GM23248 (cell line): ENCODE data around the gene TRAM2. TPM values are rescaled to one million over a fixed set of nuclear protein-coding genes. Genes with fewer than 3 reads are reported as not detected.

Experiments
- DNase-seq: peaks from one replicate; pipeline ENCODE4 v3.0.0-alpha.2; 2015
- H2AFZ ChIP-seq: fragments of 200-600 bp; sonication (generic); 2 replicates; pipeline ENCODE4 v1.6.1; 2016; ENCODE audit warnings: antibody characterized with exemption
- H3F3A ChIP-seq: fragments of 200-600 bp; sonication (generic); 2 replicates; pipeline ENCODE4 v1.6.1; 2016; ENCODE audit warnings: mild to moderate bottlenecking, antibody characterized with exemption, mixed run types; ENCODE audit not compliant: insufficient read depth
- H3K27ac ChIP-seq: fragments of 200-600 bp; sonication (generic); 2 replicates; pipeline ENCODE4 v1.5.1; 2016; ENCODE audit warnings: mild to moderate bottlenecking
- H3K27me3 ChIP-seq: fragments of 200-600 bp; sonication (generic); replicated peaks from 2 replicates; pipeline ENCODE4 v1.6.1; 2016; ENCODE audit warnings: mild to moderate bottlenecking; ENCODE audit not compliant: insufficient read depth
- H3K36me3 ChIP-seq: fragments of 200-600 bp; sonication (generic); 2 replicates; pipeline ENCODE4 v1.6.1; 2016; ENCODE audit warnings: low read depth, mild to moderate bottlenecking
- H3K4me1 ChIP-seq: fragments of 200-600 bp; sonication (generic); 2 replicates; pipeline ENCODE4 v1.6.1; 2016; ENCODE audit warnings: mild to moderate bottlenecking; ENCODE audit not compliant: insufficient read depth
- H3K4me2 ChIP-seq: fragments of 200-600 bp; sonication (generic); one replicate; pipeline ENCODE4 v1.6.1; 2016; ENCODE audit warnings: mild to moderate bottlenecking; ENCODE audit not compliant: unreplicated experiment
- H3K4me3 ChIP-seq: fragments of 200-600 bp; sonication (generic); 2 replicates; pipeline ENCODE4 v1.5.1; 2016; ENCODE audit warnings: mild to moderate bottlenecking
- H3K79me2 ChIP-seq: fragments of 200-600 bp; sonication (generic); 2 replicates; pipeline ENCODE4 v1.6.1; 2016; ENCODE audit warnings: mild to moderate bottlenecking; ENCODE audit not compliant: insufficient read depth
- H3K9ac ChIP-seq: fragments of 200-600 bp; sonication (generic); 2 replicates; pipeline ENCODE4 v1.6.1; 2016; ENCODE audit warnings: mild to moderate bottlenecking
- H3K9me2 ChIP-seq: fragments of 200-600 bp; sonication (generic); 2 replicates; pipeline ENCODE4 v1.6.1; 2016; ENCODE audit warnings: mixed run types, mild to moderate bottlenecking, moderate library complexity; ENCODE audit not compliant: insufficient read depth
- H3K9me3 ChIP-seq: fragments of 200-600 bp; sonication (generic); one replicate; pipeline ENCODE4 v1.6.1; 2017; ENCODE audit warnings: low read depth
- H4K20me1 ChIP-seq: fragments of 200-600 bp; sonication (generic); 2 replicates; pipeline ENCODE4 v1.6.0; 2016; ENCODE audit not compliant: insufficient read depth
- EZH2 ChIP-seq: fragments of 200-600 bp; sonication (generic); IDR thresholded peaks from 2 replicates; pipeline ENCODE4 v1.6.1; 2018; ENCODE audit warnings: antibody characterized with exemption, mild to moderate bottlenecking; ENCODE audit not compliant: insufficient read depth, poor library complexity, severe bottlenecking
- EZH2phosphoT487 ChIP-seq: fragments of 200-600 bp; sonication (generic); IDR thresholded peaks from 2 replicates; pipeline ENCODE4 v1.6.1; 2018; ENCODE audit warnings: antibody characterized with exemption, moderate library complexity, mild to moderate bottlenecking, low read depth; ENCODE audit not compliant: insufficient read depth
- WGBS, 2 experiments: methylation state at CpG; one replicate each; pipeline ENCODE4 v1.1.6; 2015 to 2017; ENCODE audit warnings: low lambda C conversion rate in 2 of 2, low coverage in 1 of 2; ENCODE audit errors: missing lambda C conversion rate in 2 of 2; 5-methylcytosine and 5-hydroxymethylcytosine counted together
- in situ Hi-C: fragments of 300-500 bp; cut with MboI; formaldehyde crosslinking; loops from 2 replicates; pipeline ENCODE4 v1.15.0; 2020
- polyA plus RNA-seq: library from polyadenylated mRNA; unstranded; fragments of >200 nt; fragmentation: Nextera tagmentation; extraction: Ambion mirVana; gene quantifications from 2 replicates; pipeline ENCODE4 v1.2.1, GENCODE V29; 2016
- total RNA-seq: library from RNA; depleted of rRNA; stranded (reverse); fragments of >200 nt; shearing (Covaris generic); gene quantifications from 2 replicates; pipeline ENCODE4 v1.2.3, GENCODE V29; 2014

Gene TRAM2
- total and polyA plus RNA-seq, 2 experiments from 2014 or later: 141 to 174 TPM

- H3K79me2 ChIP-seq: no peaks in the 10 kb centered on the region
- in situ Hi-C loops: no loop called here
- 0 out of 2 replicates have a peak, but pooled peaks cover 6% of the 10 kb centered on the region for H3F3A ChIP-seq
- DNase-seq: no peak
- no peak overlapping the region for H3K4me2 ChIP-seq
- H3K27me3 ChIP-seq: no peaks in the 10 kb centered on the region
- no peaks in the 10 kb centered on the region for H3K9me2 ChIP-seq
- WGBS, 2 experiments: 95 to 97% methylated on average over 3 of the region's 3 CpGs
- no peaks in the 10 kb centered on the region for H4K20me1 ChIP-seq
- no peaks in the 10 kb centered on the region for H3K36me3 ChIP-seq
- H3K4me3 ChIP-seq: no peak overlapping the region
- H3K9me3 ChIP-seq: no peaks in the 10 kb centered on the region
- no peak overlapping the region for H3K9ac ChIP-seq
- no peak for TF ChIP-seq EZH2
- TF ChIP-seq EZH2phosphoT487: no peak
- peaks cover 18% of the 10 kb centered on the region for H3K4me1 ChIP-seq
- H3K27ac ChIP-seq: no peak overlapping the region
- H2AFZ ChIP-seq: no peak overlapping the region
These were observed 10.1 kb upstream of the TRAM2 start for GRCh38 chr6:52587001-52587400.

DNA sequence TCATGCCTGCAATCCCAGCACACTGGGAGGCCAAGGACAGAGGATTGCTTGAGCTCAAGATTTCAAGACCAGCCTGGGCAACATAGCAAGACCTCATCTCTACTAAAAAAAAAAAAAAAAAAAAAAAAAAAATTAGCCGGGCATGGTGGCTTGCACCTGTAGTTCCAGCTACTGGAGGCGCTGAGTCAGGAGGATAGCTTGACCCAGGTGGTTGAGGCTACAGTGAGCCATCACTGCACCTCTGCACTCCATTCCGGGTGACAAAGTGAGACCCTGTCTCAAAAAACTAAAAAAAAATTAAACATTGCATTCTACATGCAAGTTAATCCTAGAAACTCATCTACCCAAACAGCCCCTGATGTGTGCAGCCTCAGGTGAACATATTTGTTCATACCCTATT is 7.3 kb upstream of the TRAM2 start:
- no peak overlapping the region for H3K4me3 ChIP-seq
- H3K4me1 ChIP-seq: peaks cover 3% of the 10 kb centered on the region; the same call in 1 of the 2 replicates
- H3K27me3 ChIP-seq: no peaks in the 10 kb centered on the region
- no peaks in the 10 kb centered on the region for H3F3A ChIP-seq
- H3K79me2 ChIP-seq: no peaks in the 10 kb centered on the region
- H3K9me2 ChIP-seq: no peaks in the 10 kb centered on the region
- H2AFZ ChIP-seq: no peak overlapping the region
- H3K27ac ChIP-seq: no peak overlapping the region
- H3K9ac ChIP-seq: no peak overlapping the region
- in situ Hi-C loops: no loop called here
- H3K4me2 ChIP-seq: no peak overlapping the region
- DNase-seq: no peak
- WGBS, 2 experiments: 93 to 98% methylated on average over 3 of the region's 3 CpGs
- H3K36me3 ChIP-seq: no peaks in the 10 kb centered on the region
- H3K9me3 ChIP-seq: no peaks in the 10 kb centered on the region
- TF ChIP-seq EZH2phosphoT487: no peak
- no peak for TF ChIP-seq EZH2
- H4K20me1 ChIP-seq: no peaks in the 10 kb centered on the region

- no peak overlapping the region for H3K9ac ChIP-seq
- 81% methylated on average over 6 of the region's 6 CpGs for WGBS, 2 experiments
These were observed 6.1 kb upstream of the TRAM2 start for GRCh38 chr6:52582996-52583395.

GRCh38 chr6:52582446-52582845 is 5.6 kb upstream of the TRAM2 start:
- Histone ChIP-seq H3F3A (no peaks in the 10 kb centered on the region), H3K4me1 (0 out of 2 replicates have a peak, but pooled peaks cover 8% of the 10 kb centered on the region), H2AFZ (no peak overlapping the region), H3K9ac (no peak overlapping the region), H3K4me2 (no peak overlapping the region), H3K4me3 (no peak overlapping the region), H3K27ac (no peak overlapping the region), H3K9me3 (no peaks in the 10 kb centered on the region), H3K79me2 (peaks cover 12% of the 10 kb centered on the region; the same call in 1 of the 2 replicates), H3K27me3 (no peaks in the 10 kb centered on the region), H4K20me1 (no peaks in the 10 kb centered on the region), H3K9me2 (no peaks in the 10 kb centered on the region), H3K36me3 (no peaks in the 10 kb centered on the region)
- in situ Hi-C loops: no loop called here
- WGBS, 2 experiments: 94% methylated on average over 3 of the region's 3 CpGs
- no peak for DNase-seq
- TF ChIP-seq EZH2phosphoT487 (no peak), EZH2 (no peak)

More at GRCh38 chr6:52582996-52583395, 6.1 kb upstream of the TRAM2 start:
- no peak overlapping the region for H3K4me3 ChIP-seq
- H3K4me1 ChIP-seq: 0 out of 2 replicates have a peak, but pooled peaks cover 3% of the 10 kb centered on the region
- no peak overlapping the region for H3K4me2 ChIP-seq
- in situ Hi-C loops: no loop called here
- no peak for TF ChIP-seq EZH2phosphoT487
- no peak for TF ChIP-seq EZH2
- H4K20me1 ChIP-seq: no peaks in the 10 kb centered on the region
- no peaks in the 10 kb centered on the region for H3K27me3 ChIP-seq
- H3K9me2 ChIP-seq: no peaks in the 10 kb centered on the region
- H3K79me2 ChIP-seq: peaks cover 7% of the 10 kb centered on the region; the same call in 1 of the 2 replicates
- no peaks in the 10 kb centered on the region for H3K36me3 ChIP-seq
- no peaks in the 10 kb centered on the region for H3K9me3 ChIP-seq
- DNase-seq: no peak
- no peak overlapping the region for H3K27ac ChIP-seq
- H2AFZ ChIP-seq: no peak overlapping the region
- H3F3A ChIP-seq: no peaks in the 10 kb centered on the region
